HepG2 (cell line): ENCODE measurements around the gene FBLN5. TPM values are rescaled to one million over a fixed set of nuclear protein-coding genes. Genes with fewer than 3 reads are reported as not detected.
A peak's percentile ranks its signal among the peaks of the same experiment; 100 is the strongest.

Experiments
- ATAC-seq: fragments of 200-7000 bp; cut with Tn5 transposase; 3 replicates; pipeline ENCODE4 v1.9.1; 2020; ENCODE audit warnings: mild to moderate bottlenecking, moderate library complexity
- BruUV-seq: library from RNA; stranded (reverse); fragments of 400-500 nt; replicated peaks from 2 replicates; lab custom pipeline; 2021; lab: Mats Ljungman, UMichigan
- CTCF ChIA-PET: fragments of 300-600 bp; formaldehyde crosslinking; extraction: SDS; loops from one replicate; lab custom pipeline; 2021; ENCODE audit warnings: low total read pairs, inconsistent platforms, low intra/inter-chr PET ratio; lab: Yijun Ruan, JAX
- POLR2A ChIA-PET: fragments of 350-600 bp; sonication (Branson Sonifier 250); formaldehyde crosslinking; loops from one replicate; lab custom pipeline; 2020; ENCODE audit warnings: antibody characterized with exemption, inconsistent platforms; lab: Yijun Ruan, JAX
- DNase-seq: peaks from one replicate; pipeline ENCODE4 v3.0.0-alpha.2; 2015; ENCODE audit warnings: low spot score
- FAIRE-seq: peaks from 3 replicates; lab custom pipeline; 2011; peaks lifted over from hg19 to GRCh38; lab: Jason Lieb, UNC
- H2AFZ ChIP-seq: one replicate; pipeline ENCODE4 v1.6.1; 2011; ENCODE audit warnings: low read length, inconsistent platforms
- H3K27ac ChIP-seq: fragments of 300-600 bp; 3 replicates; pipeline ENCODE4 v1.8.0; 2011; ENCODE audit warnings: mixed run types, mild to moderate bottlenecking, mixed read lengths, low read length, inconsistent platforms; ENCODE audit not compliant: insufficient read depth; ENCODE audit errors: extremely low read length
- H3K27me3 ChIP-seq, 2 experiments: fragments of 200-600 bp in 1 of 2; 2 replicates in 1 of 2; 3 replicates in 1 of 2; pipeline versions ENCODE4 v1.6.0 to v1.8.0; 2011; ENCODE audit warnings: low read length in 2 of 2, mild to moderate bottlenecking in 2 of 2, moderate library complexity in 2 of 2, inconsistent platforms in 1 of 2; ENCODE audit not compliant: insufficient read depth in 2 of 2, control insufficient read depth in 1 of 2
- H3K36me3 ChIP-seq, 2 experiments: fragments of 200-600 bp in 1 of 2; replicated peaks in 1 of 2; 2 replicates in 1 of 2; 3 replicates in 1 of 2; pipeline versions ENCODE4 v1.5.1 to v1.8.0; 2011; ENCODE audit warnings: low read length in 2 of 2, inconsistent platforms in 1 of 2; ENCODE audit not compliant: insufficient read depth in 2 of 2, control insufficient read depth in 1 of 2
- H3K4me1 ChIP-seq: 2 replicates; pipeline ENCODE4 v1.5.1; 2012; ENCODE audit warnings: low read length, inconsistent platforms; ENCODE audit not compliant: insufficient read depth
- H3K4me2 ChIP-seq: 2 replicates; pipeline ENCODE4 v1.6.0; 2011; ENCODE audit warnings: low read depth, low read length, inconsistent platforms
- H3K4me3 ChIP-seq, 3 experiments: fragments of 200-600 bp in 1 of 3; sonication (generic), shearing (Covaris generic) in 1 of 3; replicated peaks in 1 of 3; 2 replicates each; pipeline ENCODE4 v1.5.1; 2011 to 2016; ENCODE audit warnings: low read length in 3 of 3, inconsistent platforms in 2 of 3, low read depth in 2 of 3, mild to moderate bottlenecking in 2 of 3, control low read depth in 1 of 3, mixed read lengths in 1 of 3; ENCODE audit not compliant: insufficient read depth in 1 of 3
- H3K79me2 ChIP-seq: one replicate; pipeline ENCODE4 v1.6.1; 2011; ENCODE audit warnings: low read length, inconsistent platforms; ENCODE audit not compliant: insufficient read depth
- H3K9ac ChIP-seq: 2 replicates; pipeline ENCODE4 v1.6.0; 2011; ENCODE audit warnings: mild to moderate bottlenecking, low read depth, low read length, inconsistent platforms; ENCODE audit not compliant: insufficient read depth
- H3K9me3 ChIP-seq: 2 replicates; pipeline ENCODE4 v1.5.1; 2012; ENCODE audit warnings: mild to moderate bottlenecking, low read length
- H4K20me1 ChIP-seq: 2 replicates; pipeline ENCODE4 v1.6.0; 2011; ENCODE audit warnings: inconsistent platforms, mild to moderate bottlenecking, low read length, moderate library complexity; ENCODE audit not compliant: insufficient read depth
- FIP1L1 ChIP-seq: fragments of 200-400 bp; formaldehyde crosslinking; IDR thresholded peaks from 2 replicates; pipeline ENCODE4 v1.6.1; 2018; ENCODE audit warnings: low read depth, mild to moderate bottlenecking, low read length, moderate library complexity, borderline replicate concordance; ENCODE audit not compliant: insufficient read depth
- POLR2G ChIP-seq: fragments of 200-400 bp; formaldehyde crosslinking; IDR thresholded peaks from 2 replicates; pipeline ENCODE4 v1.6.1; 2018; ENCODE audit warnings: mild to moderate bottlenecking, low read depth, low read length, moderate library complexity
- SMC3 ChIP-seq: IDR thresholded peaks from 2 replicates; pipeline ENCODE4 v1.6.1; 2011; ENCODE audit warnings: low read length, improper control_type of control experiment
- STAG1 ChIP-seq: sonication (generic); formaldehyde crosslinking; IDR thresholded peaks from 2 replicates; pipeline ENCODE4 v1.4.0; 2020; ENCODE audit warnings: missing genetic modification reagents
- ZNF501 ChIP-seq: sonication (generic); formaldehyde crosslinking; IDR thresholded peaks from 2 replicates; pipeline ENCODE4 v1.5.1; 2020; ENCODE audit warnings: mild to moderate bottlenecking, moderate library complexity, missing genetic modification reagents
- WGBS: methylation state at CpG from one replicate; pipeline ENCODE4 v1.1.6; 2017; ENCODE audit warnings: low lambda C conversion rate; 5-methylcytosine and 5-hydroxymethylcytosine counted together
- in situ Hi-C: cut with HindIII; loops from 2 replicates; pipeline ENCODE4 v1.10.0; 2017; ENCODE audit warnings: low pct_unique_long_range_greater_than_20kb; ENCODE audit not compliant: extremely low pct_ligation_motif_present
- intact Hi-C: fragments of 100-400 bp; cut with micrococcal nuclease; formaldehyde crosslinking; loops from one replicate; pipeline ENCODE4 v1.10.0; 2022; ENCODE audit not compliant: unreplicated experiment
- polyA plus RNA-seq, 8 experiments: library from polyadenylated mRNA; depleted of rRNA in 3 of 8; stranded (reverse) in 7 of 8; unstranded in 1 of 8; fragments of >200 nt; fragmentation: Illumina TruSeq in 4 of 8; extraction: Trizol in 4 of 8; gene quantifications; 2 replicates each; pipeline versions ENCODE4 v1.2.1 to v1.2.3, GENCODE V29; 2011 to 2016; ENCODE audit warnings: low read depth in 4 of 8, missing spikeins in 1 of 8, mixed read lengths in 1 of 8; ENCODE audit not compliant: insufficient read depth in 1 of 8
- total RNA-seq, 5 experiments: library from RNA; depleted of rRNA; stranded (reverse); fragments of >200 nt; fragmentation: Illumina TruSeq; extraction: Trizol; gene quantifications; 2 replicates each; pipeline ENCODE4 v1.2.3, GENCODE V29; 2016; ENCODE audit warnings: low read depth in 1 of 5
- TF ChIP-seq, protein P1 (sequence below): sonication (generic); formaldehyde crosslinking; IDR thresholded peaks from 2 replicates; pipeline ENCODE4 v1.5.0; 2020; ENCODE audit warnings: mild to moderate bottlenecking, missing genetic modification reagents, moderate library complexity
- TF ChIP-seq, protein P2 (sequence below): sonication (generic); formaldehyde crosslinking; IDR thresholded peaks from 2 replicates; pipeline ENCODE4 v1.5.0; 2020; ENCODE audit warnings: mild to moderate bottlenecking, missing genetic modification reagents, borderline replicate concordance

The FBLN5 gene
- total and polyA plus RNA-seq, 2 of the 13 experiments (the other 11 are each of a cell fraction or from before 2014, with no cell fraction given) = 0.38 to 0.77 TPM

DNA sequence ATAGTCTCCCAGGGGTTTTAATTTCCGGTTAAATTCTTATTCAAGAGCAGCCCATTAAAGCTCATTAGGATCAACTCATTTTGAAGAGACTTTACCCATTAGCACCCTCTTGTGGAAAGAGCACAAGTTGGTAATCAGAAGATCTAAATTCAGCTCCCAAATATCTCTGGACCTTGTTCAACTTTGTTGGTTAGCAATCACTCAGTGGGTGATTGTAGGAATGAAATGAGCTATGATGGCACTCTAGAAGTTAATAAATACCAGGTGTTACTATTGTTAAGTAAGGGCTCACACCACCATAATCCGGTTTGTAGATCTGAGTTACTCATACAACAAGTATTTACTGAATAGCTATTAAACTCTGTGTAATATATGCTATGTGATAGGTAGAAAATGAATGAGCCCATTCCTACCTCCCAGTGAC is 49.5 kb upstream of the FBLN5 start:
- H3K36me3 ChIP-seq = peaks cover 2 to 18% of the 10 kb centered on the region in 2 experiments; a peak in 4 of 5 replicates
- intact Hi-C loops = loop anchor here (5.0 kb wide), 2 partner anchors 50 to 345 kb away; partner anchors contain the start of gene FBLN5

More for the DNA sequence above, 49.5 kb upstream of the FBLN5 start:
- H3K4me1 ChIP-seq = no peaks in the 10 kb centered on the region
- 76% methylated on average over 2 of the region's 2 CpGs for WGBS
- no peaks in the 10 kb centered on the region for H3K9me3 ChIP-seq
- ChIA-PET POLR2A (interaction anchor here (1.0 kb wide), 1 partner anchor 43 kb away, joined by 3 read pairs; the partner anchor contains the start of gene TRIP11), CTCF (interaction anchor here (1.3 to 1.5 kb wide), 2 partner anchors 72 to 347 kb away, joined by 4 read pairs; no protein-coding TSS in a partner anchor)
- TF ChIP-seq STAG1 (peak; percentile 57), ZNF501 (CRISPR knock-in tag) (no peak), SMC3 (peak; percentile 49), FIP1L1 (no peak), POLR2G (no peak)
- TF ChIP-seq, protein P1, sequence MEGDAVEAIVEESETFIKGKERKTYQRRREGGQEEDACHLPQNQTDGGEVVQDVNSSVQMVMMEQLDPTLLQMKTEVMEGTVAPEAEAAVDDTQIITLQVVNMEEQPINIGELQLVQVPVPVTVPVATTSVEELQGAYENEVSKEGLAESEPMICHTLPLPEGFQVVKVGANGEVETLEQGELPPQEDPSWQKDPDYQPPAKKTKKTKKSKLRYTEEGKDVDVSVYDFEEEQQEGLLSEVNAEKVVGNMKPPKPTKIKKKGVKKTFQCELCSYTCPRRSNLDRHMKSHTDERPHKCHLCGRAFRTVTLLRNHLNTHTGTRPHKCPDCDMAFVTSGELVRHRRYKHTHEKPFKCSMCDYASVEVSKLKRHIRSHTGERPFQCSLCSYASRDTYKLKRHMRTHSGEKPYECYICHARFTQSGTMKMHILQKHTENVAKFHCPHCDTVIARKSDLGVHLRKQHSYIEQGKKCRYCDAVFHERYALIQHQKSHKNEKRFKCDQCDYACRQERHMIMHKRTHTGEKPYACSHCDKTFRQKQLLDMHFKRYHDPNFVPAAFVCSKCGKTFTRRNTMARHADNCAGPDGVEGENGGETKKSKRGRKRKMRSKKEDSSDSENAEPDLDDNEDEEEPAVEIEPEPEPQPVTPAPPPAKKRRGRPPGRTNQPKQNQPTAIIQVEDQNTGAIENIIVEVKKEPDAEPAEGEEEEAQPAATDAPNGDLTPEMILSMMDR (CRISPR knock-in tag) = peak; percentile 66
- TF ChIP-seq, protein P2, sequence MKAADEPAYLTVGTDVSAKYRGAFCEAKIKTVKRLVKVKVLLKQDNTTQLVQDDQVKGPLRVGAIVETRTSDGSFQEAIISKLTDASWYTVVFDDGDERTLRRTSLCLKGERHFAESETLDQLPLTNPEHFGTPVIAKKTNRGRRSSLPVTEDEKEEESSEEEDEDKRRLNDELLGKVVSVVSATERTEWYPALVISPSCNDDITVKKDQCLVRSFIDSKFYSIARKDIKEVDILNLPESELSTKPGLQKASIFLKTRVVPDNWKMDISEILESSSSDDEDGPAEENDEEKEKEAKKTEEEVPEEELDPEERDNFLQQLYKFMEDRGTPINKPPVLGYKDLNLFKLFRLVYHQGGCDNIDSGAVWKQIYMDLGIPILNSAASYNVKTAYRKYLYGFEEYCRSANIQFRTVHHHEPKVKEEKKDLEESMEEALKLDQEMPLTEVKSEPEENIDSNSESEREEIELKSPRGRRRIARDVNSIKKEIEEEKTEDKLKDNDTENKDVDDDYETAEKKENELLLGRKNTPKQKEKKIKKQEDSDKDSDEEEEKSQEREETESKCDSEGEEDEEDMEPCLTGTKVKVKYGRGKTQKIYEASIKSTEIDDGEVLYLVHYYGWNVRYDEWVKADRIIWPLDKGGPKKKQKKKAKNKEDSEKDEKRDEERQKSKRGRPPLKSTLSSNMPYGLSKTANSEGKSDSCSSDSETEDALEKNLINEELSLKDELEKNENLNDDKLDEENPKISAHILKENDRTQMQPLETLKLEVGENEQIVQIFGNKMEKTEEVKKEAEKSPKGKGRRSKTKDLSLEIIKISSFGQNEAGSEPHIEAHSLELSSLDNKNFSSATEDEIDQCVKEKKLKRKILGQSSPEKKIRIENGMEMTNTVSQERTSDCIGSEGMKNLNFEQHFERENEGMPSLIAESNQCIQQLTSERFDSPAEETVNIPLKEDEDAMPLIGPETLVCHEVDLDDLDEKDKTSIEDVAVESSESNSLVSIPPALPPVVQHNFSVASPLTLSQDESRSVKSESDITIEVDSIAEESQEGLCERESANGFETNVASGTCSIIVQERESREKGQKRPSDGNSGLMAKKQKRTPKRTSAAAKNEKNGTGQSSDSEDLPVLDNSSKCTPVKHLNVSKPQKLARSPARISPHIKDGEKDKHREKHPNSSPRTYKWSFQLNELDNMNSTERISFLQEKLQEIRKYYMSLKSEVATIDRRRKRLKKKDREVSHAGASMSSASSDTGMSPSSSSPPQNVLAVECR (CRISPR knock-in tag) = no peak
- no peaks in the 10 kb centered on the region for H3K27me3 ChIP-seq
- no peaks in the 10 kb centered on the region for H4K20me1 ChIP-seq
- no peak overlapping the region for H2AFZ ChIP-seq
- H3K4me2 ChIP-seq = no peak overlapping the region
- no peak overlapping the region for H3K27ac ChIP-seq
- FAIRE-seq = peak; percentile 57
- ATAC-seq = peak; percentile 53; the same call in 2 of the 3 replicates
- H3K9ac ChIP-seq = no peak overlapping the region
- no peak overlapping the region for H3K4me3 ChIP-seq
- no TSS peak for BruUV-seq
- peak; percentile 48 for DNase-seq
- in situ Hi-C loops = no loop called here
- H3K79me2 ChIP-seq = no peaks in the 10 kb centered on the region
